Measurements from ENCODE around the gene SASH3.

SASH3 gene

DNA sequence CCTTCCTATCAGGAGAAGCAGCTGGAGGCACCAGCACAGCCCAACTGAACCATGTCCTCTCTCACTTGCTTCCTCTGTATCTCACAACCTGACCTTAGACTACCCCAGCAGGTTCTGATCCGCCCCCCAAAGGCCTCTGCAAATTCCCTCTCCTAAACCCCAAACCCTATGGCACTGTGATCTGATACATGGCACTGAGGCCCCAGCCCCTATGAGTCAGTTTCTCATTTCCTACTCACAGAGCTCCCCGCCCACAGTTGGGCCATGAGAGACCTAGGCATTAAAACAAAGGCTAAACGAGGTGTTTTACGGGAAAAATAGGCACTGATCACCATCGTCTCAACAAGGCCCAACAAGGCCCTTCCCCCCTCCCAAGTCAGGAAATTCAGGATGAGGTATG is 19.1 kb downstream of the SASH3 start:
- no peak overlapping the region for H3K4me2 ChIP-seq (ENCODE audit: low read length)
- no peak overlapping the region for H3K9ac ChIP-seq (ENCODE audit: low read depth, low read length)

DNA sequence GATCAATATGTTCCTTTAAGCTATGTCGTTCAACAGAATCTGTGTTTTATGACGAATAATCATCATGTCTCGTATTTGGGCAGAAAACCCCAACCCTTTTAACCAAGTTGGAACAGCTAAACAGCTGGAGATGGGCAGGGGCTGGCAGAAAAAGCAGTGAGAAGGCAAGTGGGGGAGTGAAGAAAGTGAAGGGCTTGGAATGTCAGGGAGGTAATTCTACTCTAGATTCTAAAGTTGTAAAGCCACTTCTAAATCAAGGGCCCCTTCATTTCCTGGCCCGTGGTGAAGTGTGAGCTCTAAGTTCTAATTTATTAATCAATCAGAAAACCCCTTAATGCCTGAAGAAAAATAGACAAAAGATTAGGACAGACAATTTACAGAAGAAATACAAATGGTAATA is 20.4 kb downstream of the SASH3 start:
- H3K27me3 ChIP-seq (ENCODE audit: control insufficient read depth, insufficient read depth, low read length): no peaks in the 10 kb centered on the region
- H3K4me1 ChIP-seq (ENCODE audit: control insufficient read depth, insufficient read depth, low read length): no peaks in the 10 kb centered on the region
- H3K36me3 ChIP-seq (ENCODE audit: insufficient read depth, low read length): no peaks in the 10 kb centered on the region
- no peak overlapping the region for H3K4me2 ChIP-seq (ENCODE audit: low read length)
- H3K9me3 ChIP-seq (replicated peaks; ENCODE audit: low read length): no peaks in the 10 kb centered on the region
- H3K4me3 ChIP-seq (ENCODE audit: low read length): no peak overlapping the region
- no peak overlapping the region for H3K9ac ChIP-seq (ENCODE audit: low read depth, low read length)

More for the DNA sequence above, 19.1 kb downstream of the SASH3 start:
- H3K27me3 ChIP-seq (ENCODE audit: control insufficient read depth, insufficient read depth, low read length): no peaks in the 10 kb centered on the region
- H3K4me3 ChIP-seq (ENCODE audit: low read length): no peak overlapping the region
- no peaks in the 10 kb centered on the region for H3K36me3 ChIP-seq (ENCODE audit: insufficient read depth, low read length)
- no peaks in the 10 kb centered on the region for H3K4me1 ChIP-seq (ENCODE audit: control insufficient read depth, insufficient read depth, low read length)
- H3K9me3 ChIP-seq (replicated peaks; ENCODE audit: low read length): no peaks in the 10 kb centered on the region

DNA sequence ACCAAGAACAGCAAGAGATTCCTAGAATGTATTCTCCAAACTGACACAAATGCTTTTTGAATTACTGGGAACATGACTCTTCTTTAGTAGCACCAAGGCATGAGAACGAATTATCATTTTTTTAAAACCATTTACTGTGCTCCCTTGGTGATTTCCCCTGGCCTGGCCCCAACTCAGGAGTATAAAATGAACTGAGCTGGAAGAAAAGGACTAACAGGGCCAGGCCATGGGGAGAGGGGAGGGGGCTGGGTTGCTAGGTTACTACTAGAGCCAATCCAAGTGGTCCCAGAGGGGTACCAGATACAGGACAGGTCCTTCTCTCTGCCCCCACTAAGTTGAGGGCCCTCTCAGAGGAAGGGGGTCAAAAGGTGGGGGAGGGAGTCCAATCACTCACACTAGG is 23.1 kb downstream of the SASH3 start:
- Histone ChIP-seq H3K9ac (ENCODE audit: low read depth, low read length) (no peak overlapping the region), H3K36me3 (ENCODE audit: insufficient read depth, low read length) (no peaks in the 10 kb centered on the region), H3K4me3 (ENCODE audit: low read length) (no peak overlapping the region), H3K4me2 (ENCODE audit: low read length) (no peak overlapping the region), H3K27me3 (ENCODE audit: control insufficient read depth, insufficient read depth, low read length) (no peaks in the 10 kb centered on the region), H3K4me1 (ENCODE audit: control insufficient read depth, insufficient read depth, low read length) (no peaks in the 10 kb centered on the region), H3K9me3 (replicated peaks; ENCODE audit: low read length) (no peaks in the 10 kb centered on the region)

DNA sequence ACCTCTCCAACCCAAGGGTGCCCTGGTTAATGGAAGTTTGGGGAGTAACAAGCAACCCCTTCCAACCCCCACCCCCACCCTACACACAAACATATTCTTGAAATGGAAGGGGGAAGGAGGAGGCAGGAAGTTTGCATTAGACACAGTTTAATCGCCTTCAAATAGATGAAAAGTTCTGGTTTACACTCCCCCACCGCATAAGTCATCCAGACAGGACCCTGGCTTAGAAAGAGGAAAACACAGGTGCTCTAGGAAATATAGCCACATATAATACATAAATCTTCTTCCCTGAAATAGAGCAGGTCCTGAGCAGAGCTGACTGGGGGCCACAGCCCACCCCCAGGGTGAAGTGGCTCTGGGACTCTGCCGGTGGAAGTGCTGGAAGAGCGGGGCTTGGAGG is 25.1 kb downstream of the SASH3 start:
- Histone ChIP-seq H3K9ac (ENCODE audit: low read depth, low read length) (no peak overlapping the region), H3K4me3 (ENCODE audit: low read length) (no peak overlapping the region), H3K36me3 (ENCODE audit: insufficient read depth, low read length) (no peaks in the 10 kb centered on the region), H3K4me2 (ENCODE audit: low read length) (no peak overlapping the region), H3K4me1 (ENCODE audit: control insufficient read depth, insufficient read depth, low read length) (no peaks in the 10 kb centered on the region), H3K9me3 (replicated peaks; ENCODE audit: low read length) (no peaks in the 10 kb centered on the region), H3K27me3 (ENCODE audit: control insufficient read depth, insufficient read depth, low read length) (no peaks in the 10 kb centered on the region)

DNA sequence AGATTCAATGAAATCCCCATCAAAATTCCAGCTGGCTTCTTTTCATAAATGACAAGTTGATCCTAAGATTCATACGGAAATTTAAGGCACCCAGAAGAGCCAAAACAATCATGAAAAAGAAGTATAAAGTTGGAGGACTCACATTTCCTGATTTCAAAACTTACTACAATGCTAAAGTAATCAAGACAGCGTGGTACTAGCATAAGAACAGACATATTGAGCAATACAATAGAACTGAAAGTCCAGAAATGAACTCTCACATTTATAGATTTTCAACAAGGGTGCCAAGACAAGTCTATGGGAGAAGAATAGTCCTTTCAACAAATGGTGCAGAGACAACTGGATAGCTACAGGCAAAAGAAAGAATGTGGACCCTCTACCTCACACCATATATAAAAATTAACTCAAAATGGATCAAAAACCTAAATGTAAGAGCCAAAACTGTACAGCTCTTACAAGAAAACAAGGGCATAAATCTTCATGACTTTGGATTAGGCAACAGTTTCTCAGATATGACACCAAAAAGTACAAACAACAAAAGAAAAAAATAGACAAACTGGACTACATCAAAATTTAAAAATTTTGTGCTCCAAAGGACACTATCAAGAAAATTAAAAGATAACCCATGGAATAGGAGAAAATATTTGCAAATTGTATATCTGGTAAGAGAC is 28.5 kb downstream of the SASH3 start:
- Histone ChIP-seq H3K4me1 (ENCODE audit: control insufficient read depth, insufficient read depth, low read length) (no peaks in the 10 kb centered on the region), H3K27me3 (ENCODE audit: control insufficient read depth, insufficient read depth, low read length) (no peaks in the 10 kb centered on the region)

DNA sequence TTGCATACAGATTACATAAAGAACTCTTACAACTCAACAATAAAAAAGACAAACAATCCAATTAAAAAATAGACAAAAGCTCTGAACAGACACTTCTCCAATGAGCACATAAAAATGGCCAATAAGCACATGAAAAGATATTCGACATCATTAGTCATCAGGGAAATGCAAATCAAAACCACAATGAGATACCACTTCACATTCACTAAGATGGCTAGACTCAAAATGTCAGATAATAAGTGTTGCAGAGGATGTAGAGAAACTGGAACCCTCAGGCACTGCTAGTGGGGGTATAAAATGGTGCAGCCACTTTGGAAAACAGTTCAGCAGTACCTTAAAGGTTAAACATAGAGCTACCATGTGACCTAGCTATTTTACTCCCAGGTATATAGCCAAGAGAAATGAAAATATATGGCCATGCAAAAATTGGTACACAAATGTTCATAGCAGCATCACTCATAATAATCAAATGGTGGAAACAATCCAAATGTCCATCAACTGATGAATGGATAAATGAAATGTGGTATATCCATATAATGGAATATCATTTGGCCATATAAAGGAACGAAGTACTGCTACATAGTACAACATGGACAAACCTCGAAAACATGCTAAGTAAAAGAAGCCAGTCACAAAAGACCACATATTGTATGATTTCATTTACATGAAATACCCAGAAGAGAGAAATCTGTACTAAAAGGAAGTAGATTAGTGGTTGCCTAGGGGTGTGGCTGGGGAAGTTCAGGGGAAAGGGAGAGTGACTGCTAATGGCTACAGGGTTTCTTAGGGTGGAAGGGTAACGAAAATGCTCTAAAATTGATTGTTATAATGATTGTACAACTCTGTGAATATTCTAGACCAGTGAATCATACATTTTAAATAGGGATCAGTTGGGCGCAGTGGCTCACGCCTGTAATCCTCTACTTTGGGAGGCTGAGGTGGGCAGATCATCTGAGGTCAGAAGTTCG is 29.4 kb downstream of the SASH3 start:
- Histone ChIP-seq H3K9me3 (replicated peaks; ENCODE audit: low read length) (no peaks in the 10 kb centered on the region), H3K4me3 (ENCODE audit: low read length) (no peak overlapping the region), H3K36me3 (ENCODE audit: insufficient read depth, low read length) (peaks cover 12% of the 10 kb centered on the region), H3K4me2 (ENCODE audit: low read length) (no peak overlapping the region), H3K4me1 (ENCODE audit: control insufficient read depth, insufficient read depth, low read length) (no peaks in the 10 kb centered on the region), H3K27me3 (ENCODE audit: control insufficient read depth, insufficient read depth, low read length) (no peaks in the 10 kb centered on the region), H3K9ac (ENCODE audit: low read depth, low read length) (no peak overlapping the region)

More for the DNA sequence above, 28.5 kb downstream of the SASH3 start:
- H3K4me3 ChIP-seq (ENCODE audit: low read length): no peak overlapping the region
- peaks cover 12% of the 10 kb centered on the region for H3K36me3 ChIP-seq (ENCODE audit: insufficient read depth, low read length)
- H3K9me3 ChIP-seq (replicated peaks; ENCODE audit: low read length): no peaks in the 10 kb centered on the region
- no peak overlapping the region for H3K4me2 ChIP-seq (ENCODE audit: low read length)
- H3K9ac ChIP-seq (ENCODE audit: low read depth, low read length): no peak overlapping the region

DNA sequence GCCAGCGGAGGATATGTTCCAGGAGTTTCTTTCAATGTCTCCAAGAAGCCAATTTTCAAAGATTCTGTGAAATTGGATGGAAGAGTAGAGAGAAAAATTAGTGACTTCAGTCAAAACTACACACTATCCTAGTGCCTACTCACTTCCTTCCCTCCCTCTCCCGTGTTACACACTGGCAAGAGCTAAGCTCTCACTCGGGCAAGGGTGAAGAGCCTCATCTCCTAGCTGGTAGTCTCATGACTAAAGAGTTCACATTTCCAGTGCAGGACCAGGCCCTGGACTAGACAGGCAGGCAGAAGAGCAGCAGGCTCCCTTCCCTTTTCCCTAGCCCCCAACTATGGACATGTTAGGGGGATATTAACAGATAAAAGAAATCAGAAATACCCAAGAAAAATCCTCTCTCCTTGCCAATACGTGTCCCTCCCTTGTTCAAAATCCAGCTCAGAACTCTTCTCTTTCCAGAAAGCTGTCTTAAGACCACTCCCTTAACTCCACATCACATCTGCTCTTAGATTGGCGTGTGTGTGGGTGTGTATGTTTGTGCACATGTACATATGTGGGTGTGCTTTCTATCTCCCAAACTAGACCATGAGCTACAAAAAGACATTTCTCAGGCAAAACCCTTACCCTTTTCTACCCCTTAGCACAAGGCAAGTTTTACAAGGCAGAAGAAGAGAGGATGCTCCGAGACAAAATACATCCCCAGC is 34.1 kb downstream of the SASH3 start:
- no peaks in the 10 kb centered on the region for H3K27me3 ChIP-seq (ENCODE audit: control insufficient read depth, insufficient read depth, low read length)
- peaks cover 12% of the 10 kb centered on the region for H3K36me3 ChIP-seq (ENCODE audit: insufficient read depth, low read length)
- no peak overlapping the region for H3K4me2 ChIP-seq (ENCODE audit: low read length)
- H3K4me3 ChIP-seq (ENCODE audit: low read length): no peak overlapping the region
- no peaks in the 10 kb centered on the region for H3K9me3 ChIP-seq (replicated peaks; ENCODE audit: low read length)
- H3K9ac ChIP-seq (ENCODE audit: low read depth, low read length): no peak overlapping the region
- H3K4me1 ChIP-seq (ENCODE audit: control insufficient read depth, insufficient read depth, low read length): no peaks in the 10 kb centered on the region

DNA sequence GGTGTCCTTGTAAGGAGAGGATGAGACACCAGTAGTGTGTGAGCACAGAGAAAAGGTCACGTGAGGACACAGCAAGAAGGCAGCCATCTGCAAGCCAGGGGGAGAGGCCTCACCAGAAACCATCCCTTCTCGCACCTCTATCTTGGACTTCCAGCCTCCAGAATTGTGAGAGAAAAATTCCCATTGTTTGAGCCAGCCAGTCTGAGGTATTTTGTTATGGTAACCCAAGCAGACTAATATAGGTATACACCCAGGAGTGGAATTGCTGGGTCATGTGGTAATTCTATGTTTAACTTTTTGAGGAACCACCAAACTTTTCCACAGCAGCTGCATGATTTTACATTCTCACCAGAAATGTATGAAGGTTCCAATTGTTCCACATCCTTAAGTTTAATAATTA is 38.4 kb downstream of the SASH3 start:
- no peaks in the 10 kb centered on the region for H3K9me3 ChIP-seq (replicated peaks; ENCODE audit: low read length)
- H3K36me3 ChIP-seq (ENCODE audit: insufficient read depth, low read length): peaks cover 4% of the 10 kb centered on the region
- no peak overlapping the region for H3K9ac ChIP-seq (ENCODE audit: low read depth, low read length)
- no peak overlapping the region for H3K4me3 ChIP-seq (ENCODE audit: low read length)
- H3K4me1 ChIP-seq (ENCODE audit: control insufficient read depth, insufficient read depth, low read length): no peaks in the 10 kb centered on the region
- no peaks in the 10 kb centered on the region for H3K27me3 ChIP-seq (ENCODE audit: control insufficient read depth, insufficient read depth, low read length)
- no peak overlapping the region for H3K4me2 ChIP-seq (ENCODE audit: low read length)

DNA sequence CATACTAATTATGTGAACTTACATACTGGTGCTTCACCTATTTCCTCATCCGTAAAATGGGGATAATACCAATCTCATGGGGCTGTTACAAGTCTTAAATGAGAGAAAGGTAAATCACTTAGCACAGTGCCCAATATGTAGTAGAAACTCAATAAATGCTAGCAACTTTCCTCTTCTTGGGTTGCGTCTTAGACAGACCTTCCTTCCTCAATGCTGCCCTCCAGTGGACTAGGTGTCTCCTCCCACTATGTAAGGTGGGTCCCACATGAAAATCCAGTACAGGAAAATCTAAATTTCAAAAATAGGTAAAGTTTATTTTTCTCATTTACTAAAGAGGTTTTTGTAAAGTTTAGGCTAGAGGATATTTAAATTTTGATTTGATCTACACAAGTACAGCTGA is 43.4 kb downstream of the SASH3 start:
- Histone ChIP-seq H3K4me1 (ENCODE audit: control insufficient read depth, insufficient read depth, low read length) (no peaks in the 10 kb centered on the region), H3K4me3 (ENCODE audit: low read length) (no peak overlapping the region), H3K4me2 (ENCODE audit: low read length) (no peak overlapping the region)

DNA sequence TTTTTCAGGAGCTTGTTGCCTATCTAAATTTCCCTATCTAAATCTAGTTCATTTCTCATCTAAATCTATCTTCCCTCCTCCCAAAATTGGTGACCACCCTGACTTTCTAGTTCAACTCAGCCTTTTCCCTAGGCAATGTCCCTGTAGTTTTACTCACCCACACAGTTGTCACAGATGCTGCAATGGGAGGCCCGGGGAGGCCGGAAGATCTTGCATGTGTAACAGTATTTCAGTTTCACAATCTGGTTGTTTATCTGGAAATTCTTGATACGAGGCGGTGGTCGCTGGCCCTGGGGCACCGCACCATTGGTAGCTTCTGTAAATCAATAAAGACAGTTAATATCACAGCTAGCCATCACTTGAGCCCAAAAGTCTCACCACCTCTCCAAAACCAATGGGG is 43.8 kb downstream of the SASH3 start:
- Histone ChIP-seq H3K9ac (ENCODE audit: low read depth, low read length) (no peak overlapping the region), H3K4me2 (ENCODE audit: low read length) (no peak overlapping the region), H3K9me3 (replicated peaks; ENCODE audit: low read length) (no peaks in the 10 kb centered on the region), H3K4me1 (ENCODE audit: control insufficient read depth, insufficient read depth, low read length) (no peaks in the 10 kb centered on the region), H3K4me3 (ENCODE audit: low read length) (no peak overlapping the region), H3K36me3 (ENCODE audit: insufficient read depth, low read length) (peaks cover 10% of the 10 kb centered on the region), H3K27me3 (ENCODE audit: control insufficient read depth, insufficient read depth, low read length) (no peaks in the 10 kb centered on the region)

More for the DNA sequence above, 43.4 kb downstream of the SASH3 start:
- H3K9ac ChIP-seq (ENCODE audit: low read depth, low read length): no peak overlapping the region
- no peaks in the 10 kb centered on the region for H3K27me3 ChIP-seq (ENCODE audit: control insufficient read depth, insufficient read depth, low read length)
- H3K9me3 ChIP-seq (replicated peaks; ENCODE audit: low read length): no peaks in the 10 kb centered on the region
- peaks cover 10% of the 10 kb centered on the region for H3K36me3 ChIP-seq (ENCODE audit: insufficient read depth, low read length)

DNA sequence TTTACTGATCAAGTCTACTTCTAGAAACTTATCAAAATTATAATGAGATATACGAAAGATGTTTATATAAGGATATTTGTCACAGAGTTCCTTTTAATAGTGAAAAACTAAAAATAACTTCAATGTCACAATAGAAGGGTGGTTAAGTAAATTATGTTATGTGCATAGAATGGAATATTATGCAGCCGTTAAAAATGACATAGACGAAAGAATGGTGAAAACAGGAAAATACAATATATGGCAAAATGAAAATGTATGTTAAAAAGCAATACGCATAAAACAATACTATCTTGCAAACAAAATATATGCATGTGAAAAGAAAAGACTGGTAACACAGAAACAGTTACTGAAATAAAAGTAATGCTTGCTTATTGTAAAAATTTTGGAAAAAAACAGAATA is 44.9 kb downstream of the SASH3 start:
- no peak overlapping the region for H3K4me3 ChIP-seq (ENCODE audit: low read length)
- no peaks in the 10 kb centered on the region for H3K9me3 ChIP-seq (replicated peaks; ENCODE audit: low read length)
- no peak overlapping the region for H3K9ac ChIP-seq (ENCODE audit: low read depth, low read length)
- no peak overlapping the region for H3K4me2 ChIP-seq (ENCODE audit: low read length)
- no peaks in the 10 kb centered on the region for H3K4me1 ChIP-seq (ENCODE audit: control insufficient read depth, insufficient read depth, low read length)
- H3K27me3 ChIP-seq (ENCODE audit: control insufficient read depth, insufficient read depth, low read length): no peaks in the 10 kb centered on the region
- peaks cover 16% of the 10 kb centered on the region for H3K36me3 ChIP-seq (ENCODE audit: insufficient read depth, low read length)
